Effector memory CD4-positive, alpha-beta T cell (primary cell): ENCODE data around the gene CSN3.

Source experiments
- DNase-seq, 3 donors: peaks; one replicate each; pipeline ENCODE4 v3.0.0-alpha.2; 2020
- H3K27ac ChIP-seq: 2 replicates; pipeline ENCODE4 v1.7.0; 2013; ENCODE audit warnings: mild to moderate bottlenecking, low read length, moderate library complexity; ENCODE audit not compliant: insufficient read depth, poor library complexity, severe bottlenecking
- H3K27me3 ChIP-seq: replicated peaks from 2 replicates; pipeline ENCODE4 v1.7.0; 2013; ENCODE audit warnings: mild to moderate bottlenecking, low read length; ENCODE audit not compliant: insufficient read depth, control insufficient read depth, poor library complexity, severe bottlenecking
- H3K36me3 ChIP-seq: 2 replicates; pipeline ENCODE4 v1.7.0; 2013; ENCODE audit warnings: mild to moderate bottlenecking, low read length, moderate library complexity; ENCODE audit not compliant: control insufficient read depth, insufficient read depth
- H3K4me1 ChIP-seq: 2 replicates; pipeline ENCODE4 v1.7.0; 2013; ENCODE audit warnings: low read length, mild to moderate bottlenecking; ENCODE audit not compliant: control insufficient read depth, insufficient read depth, poor library complexity, severe bottlenecking
- H3K4me3 ChIP-seq: 2 replicates; pipeline ENCODE4 v1.7.0; 2013; ENCODE audit warnings: low read length, low read depth, mild to moderate bottlenecking; ENCODE audit not compliant: insufficient read depth, poor library complexity, severe bottlenecking
- H3K9me3 ChIP-seq: 2 replicates; pipeline ENCODE4 v1.7.0; 2013; ENCODE audit warnings: mild to moderate bottlenecking, low read length, moderate library complexity; ENCODE audit not compliant: control insufficient read depth

The CSN3 gene

DNA sequence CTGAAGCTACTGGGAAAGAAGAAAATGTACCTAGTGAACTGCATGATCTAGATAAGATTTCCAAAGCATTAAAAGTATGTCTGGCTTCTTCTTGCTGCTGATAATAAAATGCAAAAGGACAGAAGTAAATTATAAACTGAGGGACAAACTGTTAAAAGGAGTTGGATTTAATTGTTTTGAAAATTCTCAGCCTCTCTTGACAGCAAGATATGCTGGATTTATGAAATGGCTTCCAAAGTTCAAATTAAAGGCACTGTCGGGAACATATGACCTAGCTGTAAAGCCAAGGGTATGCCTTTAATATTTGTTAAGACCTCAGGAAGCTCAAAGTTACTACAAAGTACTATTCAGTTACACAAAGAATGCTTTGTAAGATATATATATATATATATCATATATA is 46.3 kb downstream of the CSN3 start:
- no peaks in the 10 kb centered on the region for H3K4me1 ChIP-seq
- DNase-seq: no peak
- H3K36me3 ChIP-seq: no peaks in the 10 kb centered on the region
- H3K27ac ChIP-seq: no peak overlapping the region
- no peak overlapping the region for H3K4me3 ChIP-seq
- H3K9me3 ChIP-seq: no peaks in the 10 kb centered on the region
- no peaks in the 10 kb centered on the region for H3K27me3 ChIP-seq

DNA sequence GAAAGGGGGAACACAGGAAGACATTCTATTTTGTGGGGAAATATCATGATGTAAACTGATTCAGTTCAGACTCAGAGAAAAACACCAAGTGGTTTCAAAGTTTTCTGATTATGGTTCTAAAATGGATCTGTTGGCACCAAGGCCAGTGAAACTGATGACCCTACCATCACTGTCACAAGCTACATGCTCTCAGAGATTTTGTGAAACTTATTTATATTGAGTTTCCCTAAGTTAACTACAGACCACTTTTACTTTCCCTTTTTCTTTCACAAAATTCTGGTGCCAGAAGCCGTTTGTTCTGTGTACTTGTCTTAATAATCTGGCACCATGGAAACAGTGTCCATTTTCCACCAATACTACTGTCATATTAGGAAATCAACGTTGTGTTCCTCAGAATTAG is 48.9 kb downstream of the CSN3 start:
- Histone ChIP-seq H3K27me3 (no peaks in the 10 kb centered on the region), H3K4me1 (no peaks in the 10 kb centered on the region), H3K4me3 (no peak overlapping the region), H3K9me3 (no peaks in the 10 kb centered on the region), H3K27ac (no peak overlapping the region), H3K36me3 (no peaks in the 10 kb centered on the region)
- DNase-seq: no peak

DNA sequence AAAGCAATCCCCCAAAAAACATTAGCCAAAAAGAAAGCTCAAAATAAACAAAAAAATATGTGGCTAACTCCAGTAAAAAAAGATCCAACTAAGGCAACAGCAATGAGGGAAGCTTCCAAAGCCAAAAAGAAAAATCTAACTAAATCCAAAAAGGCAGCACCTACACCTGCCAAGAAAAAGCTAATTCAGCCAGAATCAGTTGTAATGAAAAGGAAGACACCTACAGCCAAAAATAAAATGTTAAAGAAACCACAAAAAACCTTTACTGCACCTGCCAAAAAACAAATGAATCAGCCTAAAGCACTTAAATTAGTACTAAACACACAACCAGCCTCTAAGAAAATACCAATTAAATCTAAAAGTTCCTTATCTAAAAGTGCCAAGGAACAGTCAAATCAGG is 55.2 kb downstream of the CSN3 start:
- Histone ChIP-seq H3K4me3 (no peak overlapping the region), H3K36me3 (no peaks in the 10 kb centered on the region), H3K9me3 (no peaks in the 10 kb centered on the region), H3K4me1 (no peaks in the 10 kb centered on the region), H3K27ac (no peak overlapping the region), H3K27me3 (no peaks in the 10 kb centered on the region)
- no peak for DNase-seq

DNA sequence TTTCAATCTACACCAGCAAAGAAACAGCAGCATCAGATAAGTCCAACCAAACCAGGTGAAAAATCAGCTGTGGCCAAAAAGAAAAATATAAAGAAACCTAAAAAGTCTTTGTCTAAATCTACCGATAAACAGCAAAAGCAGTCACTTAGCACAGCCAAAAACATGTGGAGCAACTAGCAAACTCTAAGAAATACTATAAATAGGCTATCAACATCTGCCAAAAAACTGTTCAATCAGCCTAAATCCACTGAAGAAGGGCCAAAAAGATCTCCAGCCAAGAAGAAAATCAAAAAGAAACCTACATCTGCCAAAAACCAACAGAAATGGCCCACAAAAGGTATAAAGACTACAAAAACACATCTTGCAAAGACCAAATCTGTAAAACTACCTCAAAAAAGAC is 55.7 kb downstream of the CSN3 start:
- Histone ChIP-seq H3K4me1 (no peaks in the 10 kb centered on the region), H3K36me3 (no peaks in the 10 kb centered on the region)

DNA sequence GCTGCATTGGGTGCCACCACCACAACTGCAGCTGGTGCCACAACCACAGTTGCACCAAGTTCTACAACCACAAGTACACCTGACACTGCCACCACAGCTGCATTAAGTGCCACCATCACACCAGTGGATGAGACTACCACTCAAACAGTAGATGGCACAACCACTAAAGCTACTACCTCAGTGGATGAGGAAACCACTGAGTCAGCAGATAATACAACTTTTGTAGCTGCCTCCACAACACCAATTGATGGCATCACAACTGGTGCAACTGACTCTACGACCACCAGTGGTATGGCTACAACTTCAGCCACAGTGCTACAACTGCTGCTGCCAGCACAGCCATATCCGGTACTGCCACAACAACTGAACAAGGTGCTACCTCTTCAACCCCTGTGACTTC is 57.2 kb downstream of the CSN3 start:
- H3K4me3 ChIP-seq: no peak overlapping the region
- H3K9me3 ChIP-seq: no peaks in the 10 kb centered on the region
- H3K27ac ChIP-seq: no peak overlapping the region

More for the DNA sequence above, 55.7 kb downstream of the CSN3 start:
- Histone ChIP-seq H3K27me3 (no peaks in the 10 kb centered on the region), H3K4me3 (no peak overlapping the region), H3K27ac (no peak overlapping the region), H3K9me3 (no peaks in the 10 kb centered on the region)
- DNase-seq: no peak

DNA sequence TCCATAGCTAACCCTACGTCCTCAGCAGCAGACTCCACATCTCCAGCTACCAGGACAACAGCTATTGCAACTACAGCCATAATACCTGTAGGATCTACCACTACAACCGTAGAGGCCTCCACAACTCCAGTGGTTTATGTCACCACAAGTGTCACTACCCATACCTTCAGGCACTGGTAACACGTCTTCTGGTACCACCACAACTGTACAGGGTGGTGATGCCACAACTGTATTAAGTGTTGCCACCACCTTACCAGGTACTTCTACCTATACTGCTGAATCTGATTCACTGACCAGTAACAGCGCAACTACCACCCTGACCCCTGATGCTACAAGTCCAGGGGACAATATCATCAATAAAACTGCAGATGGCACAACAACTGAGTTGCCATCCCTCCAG is 57.8 kb downstream of the CSN3 start:
- Histone ChIP-seq H3K27ac (no peak overlapping the region), H3K36me3 (no peaks in the 10 kb centered on the region), H3K4me3 (no peak overlapping the region), H3K27me3 (no peaks in the 10 kb centered on the region), H3K9me3 (no peaks in the 10 kb centered on the region), H3K4me1 (no peaks in the 10 kb centered on the region)
- DNase-seq: no peak

More for the DNA sequence above, 57.2 kb downstream of the CSN3 start:
- no peaks in the 10 kb centered on the region for H3K4me1 ChIP-seq
- no peak for DNase-seq
- H3K36me3 ChIP-seq: no peaks in the 10 kb centered on the region
- H3K27me3 ChIP-seq: no peaks in the 10 kb centered on the region
